Measurements from ENCODE around the gene PRAMEF12. TPM values are rescaled to one million over a fixed set of nuclear protein-coding genes. Genes with fewer than 3 reads are reported as not detected.

Gene PRAMEF12
- not detected in 2 replicates for total RNA-seq

DNA sequence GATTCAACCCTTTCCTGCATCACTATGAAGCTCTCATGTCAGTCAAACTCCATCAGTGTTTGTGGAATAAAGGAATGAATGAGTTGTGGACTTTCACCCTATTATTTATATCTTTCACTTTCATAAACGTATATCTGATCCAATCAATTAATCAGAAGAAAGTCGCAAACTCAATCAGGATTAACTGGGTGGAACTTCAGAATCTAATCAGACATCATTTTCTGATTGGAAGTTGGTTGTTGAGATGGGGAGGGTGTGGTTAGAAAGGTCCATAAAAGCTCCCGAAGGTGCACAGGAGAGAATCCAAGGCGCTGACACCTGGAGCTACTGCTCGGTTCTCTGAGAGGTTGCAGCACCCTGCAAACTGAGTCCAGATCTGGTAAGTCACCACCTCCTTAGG is at the start of gene PRAMEF12:
Gene PRAMEF12 (plus strand): TSS at position 301 of the 400 bp plus-strand sequence. CDS start 1,130 bp downstream, outside the sequence.

DNA sequence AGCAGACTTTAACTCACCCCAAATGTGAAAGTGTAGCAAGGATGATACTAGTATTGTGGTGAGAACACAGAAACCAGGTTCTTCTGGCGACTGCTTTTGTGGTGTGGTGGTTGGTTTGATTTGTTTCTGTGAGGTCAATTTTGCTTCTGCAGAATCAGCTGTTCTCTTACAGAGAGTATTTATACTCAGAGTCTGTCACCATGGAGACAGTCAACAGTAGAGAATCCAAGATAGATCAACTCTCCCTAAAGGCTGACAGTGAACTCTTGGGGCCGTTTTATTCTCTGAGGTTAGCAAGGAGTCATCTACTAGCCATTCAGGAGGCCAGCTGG is 27.6 kb upstream of the PRAMEF12 start, which contains the start of gene CFAP107:
Gene CFAP107 (plus strand): TSS at position 209 of the 332 bp plus-strand sequence. CDS start 231 bp downstream, outside the sequence.

DNA sequence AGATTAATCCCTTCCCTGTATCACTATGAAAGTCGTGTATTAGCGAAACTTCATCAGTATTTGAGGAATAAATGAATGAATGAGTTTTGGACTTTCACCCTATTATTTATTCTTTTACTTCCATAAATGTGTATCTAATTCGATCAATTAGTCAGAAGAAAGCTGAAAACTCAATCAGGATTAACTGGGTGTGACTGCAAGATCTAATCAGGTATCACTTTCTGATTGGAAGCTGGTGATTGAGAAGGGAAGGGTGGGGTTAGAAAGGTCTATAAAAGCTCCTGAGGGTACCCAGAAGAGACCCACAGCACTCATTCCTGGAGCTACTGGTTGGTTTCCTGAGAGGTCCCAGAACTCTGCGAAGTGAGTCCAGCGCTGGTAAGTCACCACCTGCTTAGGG is 17.6 kb downstream of the PRAMEF12 start, which contains the start of gene PRAMEF1:
Gene PRAMEF1 (plus strand): TSS at position 301 of the 400 bp plus-strand sequence. CDS start 1,831 bp downstream, outside the sequence.

Other genes with a start within 250 kb of the PRAMEF12 start
- gene DHRS3, start 155.5 kb upstream of the PRAMEF12 start, total RNA-seq = 82.8 and 86.8 TPM in 2 replicates
- not detected in 2 replicates for gene AADACL4, start 129.7 kb upstream of the PRAMEF12 start, total RNA-seq
- not detected in 2 replicates for gene AADACL3, start 57.6 kb upstream of the PRAMEF12 start, total RNA-seq
- not detected in 2 replicates for gene CFAP107, start 27.5 kb upstream of the PRAMEF12 start, total RNA-seq
- gene PRAMEF1, start 17.7 kb downstream of the PRAMEF12 start, total RNA-seq = not detected in 2 replicates
- gene PRAMEF11, start 57.7 kb downstream of the PRAMEF12 start, total RNA-seq = not detected in 2 replicates
- not detected in 2 replicates for gene HNRNPCL1, start 75.0 kb downstream of the PRAMEF12 start, total RNA-seq
- not detected in 2 replicates for gene PRAMEF2, start 83.3 kb downstream of the PRAMEF12 start, total RNA-seq
- gene PRAMEF4, start 112.5 kb downstream of the PRAMEF12 start, total RNA-seq = not detected in 2 replicates
- not detected in 2 replicates for gene PRAMEF10, start 124.5 kb downstream of the PRAMEF12 start, total RNA-seq
- not detected in 2 replicates for gene PRAMEF7, start 142.9 kb downstream of the PRAMEF12 start, total RNA-seq
- gene PRAMEF6, start 173.8 kb downstream of the PRAMEF12 start, total RNA-seq = not detected in 2 replicates